Suprapubic skin (tissue), 4 donors: ENCODE data around the gene WIPF3.

Experiments used
- EP300 ChIP-seq: sonication (generic); formaldehyde crosslinking; IDR thresholded peaks from one replicate; pipeline ENCODE4 v1.6.1; 2017; ENCODE audit warnings: antibody characterized with exemption
- POLR2A ChIP-seq, 2 donors: fragments of 450-650 bp; IDR thresholded peaks; one replicate each; pipeline ENCODE4 v1.6.1; 2017; ENCODE audit warnings: antibody characterized with exemption in 2 of 2, mild to moderate bottlenecking in 2 of 2, moderate library complexity in 2 of 2
- POLR2AphosphoS5 ChIP-seq, 3 donors: sonication (generic); formaldehyde crosslinking; IDR thresholded peaks; one replicate each; pipeline ENCODE4 v1.6.1; 2017; ENCODE audit warnings: antibody characterized with exemption in 3 of 3
- TF ChIP-seq, protein P1 (sequence below), 2 donors: fragments of 200-600 bp in 1 of 2; fragments of 450-650 bp in 1 of 2; sonication (generic) in 1 of 2; IDR thresholded peaks; one replicate each; pipeline ENCODE4 v1.5.1; 2016 to 2019; ENCODE audit warnings: antibody characterized with exemption in 2 of 2, mild to moderate bottlenecking in 1 of 2, moderate library complexity in 1 of 2

DNA sequence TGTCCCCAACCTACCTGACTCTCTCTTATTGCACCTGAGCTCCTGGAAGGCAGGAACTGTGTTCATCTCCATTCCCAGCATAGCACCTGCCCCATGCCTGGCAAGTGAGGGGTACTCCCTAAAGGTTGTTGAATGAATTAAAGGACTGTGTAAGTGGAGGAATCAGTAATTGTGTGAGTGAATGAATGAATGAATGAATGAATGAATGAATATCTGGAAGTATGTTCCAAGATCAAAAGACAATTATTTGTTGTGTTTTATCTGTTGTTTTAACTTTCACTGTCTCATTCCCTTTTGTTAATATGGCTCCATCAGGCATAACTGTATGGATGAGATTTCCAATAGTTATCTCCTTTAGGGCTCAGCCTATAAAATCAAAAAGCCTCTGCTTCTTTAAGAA lies 4.0 kb downstream of the WIPF3 start:
- no peak for TF ChIP-seq POLR2A (IDR thresholded peaks at IDR 0.05)
- TF ChIP-seq, protein P1, sequence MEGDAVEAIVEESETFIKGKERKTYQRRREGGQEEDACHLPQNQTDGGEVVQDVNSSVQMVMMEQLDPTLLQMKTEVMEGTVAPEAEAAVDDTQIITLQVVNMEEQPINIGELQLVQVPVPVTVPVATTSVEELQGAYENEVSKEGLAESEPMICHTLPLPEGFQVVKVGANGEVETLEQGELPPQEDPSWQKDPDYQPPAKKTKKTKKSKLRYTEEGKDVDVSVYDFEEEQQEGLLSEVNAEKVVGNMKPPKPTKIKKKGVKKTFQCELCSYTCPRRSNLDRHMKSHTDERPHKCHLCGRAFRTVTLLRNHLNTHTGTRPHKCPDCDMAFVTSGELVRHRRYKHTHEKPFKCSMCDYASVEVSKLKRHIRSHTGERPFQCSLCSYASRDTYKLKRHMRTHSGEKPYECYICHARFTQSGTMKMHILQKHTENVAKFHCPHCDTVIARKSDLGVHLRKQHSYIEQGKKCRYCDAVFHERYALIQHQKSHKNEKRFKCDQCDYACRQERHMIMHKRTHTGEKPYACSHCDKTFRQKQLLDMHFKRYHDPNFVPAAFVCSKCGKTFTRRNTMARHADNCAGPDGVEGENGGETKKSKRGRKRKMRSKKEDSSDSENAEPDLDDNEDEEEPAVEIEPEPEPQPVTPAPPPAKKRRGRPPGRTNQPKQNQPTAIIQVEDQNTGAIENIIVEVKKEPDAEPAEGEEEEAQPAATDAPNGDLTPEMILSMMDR (IDR thresholded peaks at IDR 0.05): no peak
- no peak for TF ChIP-seq POLR2AphosphoS5 (IDR thresholded peaks at IDR 0.05)
- no peak for TF ChIP-seq EP300
